OCI-LY3 (cell line): Measurements from ENCODE around the gene NCF4.

Source experiments
- EZH2phosphoT487 ChIP-seq: fragments of 200-600 bp; shearing (Covaris generic); IDR thresholded peaks from 2 replicates; pipeline ENCODE4 v1.6.1; 2018; ENCODE audit warnings: antibody characterized with exemption, mixed run types, low read depth
- TF ChIP-seq, protein P1 (sequence below): fragments of 200-600, 300-600 bp; sonication (generic); IDR thresholded peaks from 2 replicates; pipeline ENCODE4 v1.5.1; 2014; ENCODE audit warnings: antibody characterized with exemption, low read length, low read depth

DNA sequence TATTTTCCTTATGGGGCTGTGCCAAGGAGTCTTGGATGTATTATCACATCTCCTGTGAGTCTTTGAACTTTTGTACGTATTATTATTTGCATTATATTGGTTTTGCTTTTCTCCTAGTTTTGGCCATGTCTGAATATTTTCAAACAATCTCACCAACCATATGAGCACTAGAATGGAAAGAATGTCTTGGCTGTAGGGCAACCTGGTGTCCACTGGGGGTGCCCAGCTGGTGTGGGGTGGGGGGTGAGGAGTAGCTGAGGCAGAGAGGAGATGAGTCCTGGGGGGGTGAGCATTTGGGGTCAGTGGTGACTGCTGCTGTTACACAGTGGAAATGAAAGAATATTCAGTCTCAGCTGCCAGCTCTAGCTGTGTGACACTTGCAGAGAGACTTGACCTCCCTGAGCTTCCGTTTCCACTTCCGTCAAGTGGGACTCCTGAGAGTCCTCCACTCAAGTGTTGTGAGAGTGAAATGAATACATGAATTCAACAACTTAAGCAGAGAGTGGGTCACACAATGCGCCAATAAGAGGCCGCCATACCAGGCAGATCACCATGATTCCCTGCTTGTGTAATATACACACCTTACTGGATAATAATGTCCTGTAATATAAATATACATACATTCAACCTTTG lies 31.3 kb upstream of the NCF4 start:
- TF ChIP-seq, protein P1, sequence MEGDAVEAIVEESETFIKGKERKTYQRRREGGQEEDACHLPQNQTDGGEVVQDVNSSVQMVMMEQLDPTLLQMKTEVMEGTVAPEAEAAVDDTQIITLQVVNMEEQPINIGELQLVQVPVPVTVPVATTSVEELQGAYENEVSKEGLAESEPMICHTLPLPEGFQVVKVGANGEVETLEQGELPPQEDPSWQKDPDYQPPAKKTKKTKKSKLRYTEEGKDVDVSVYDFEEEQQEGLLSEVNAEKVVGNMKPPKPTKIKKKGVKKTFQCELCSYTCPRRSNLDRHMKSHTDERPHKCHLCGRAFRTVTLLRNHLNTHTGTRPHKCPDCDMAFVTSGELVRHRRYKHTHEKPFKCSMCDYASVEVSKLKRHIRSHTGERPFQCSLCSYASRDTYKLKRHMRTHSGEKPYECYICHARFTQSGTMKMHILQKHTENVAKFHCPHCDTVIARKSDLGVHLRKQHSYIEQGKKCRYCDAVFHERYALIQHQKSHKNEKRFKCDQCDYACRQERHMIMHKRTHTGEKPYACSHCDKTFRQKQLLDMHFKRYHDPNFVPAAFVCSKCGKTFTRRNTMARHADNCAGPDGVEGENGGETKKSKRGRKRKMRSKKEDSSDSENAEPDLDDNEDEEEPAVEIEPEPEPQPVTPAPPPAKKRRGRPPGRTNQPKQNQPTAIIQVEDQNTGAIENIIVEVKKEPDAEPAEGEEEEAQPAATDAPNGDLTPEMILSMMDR = no peak
- TF ChIP-seq EZH2phosphoT487 = no peak
